A172 (cell line): Measurements from ENCODE around the gene MYF5. TPM values are rescaled to one million over a fixed set of nuclear protein-coding genes. Genes with fewer than 3 reads are reported as not detected.
A peak's percentile ranks its signal among the peaks of the same experiment; 100 is the strongest.
"Not testable (repeated sequence)": the region's sequence is repeated elsewhere in the genome, so short reads cannot be mapped to it uniquely, and the experiment has no call there.

ENCODE experiments used
- DNase-seq: peaks from one replicate; pipeline ENCODE4 v3.0.0-alpha.2; 2015; ENCODE audit warnings: low spot score
- total RNA-seq: library from RNA; depleted of rRNA; stranded (reverse); fragments of >200 nt; shearing (Covaris generic); gene quantifications from 2 replicates; pipeline ENCODE4 v1.2.3, GENCODE V29; 2014; rRNA removed

The MYF5 gene
- not detected in 2 replicates for total RNA-seq

- no peak for DNase-seq
Measured at GRCh38 chr12:80716696-80717469, at the start of gene MYF5. TSS of gene MYF5 (plus strand) at chr12:80716912. CDS start at chr12:80717064, 152 bp downstream.

GRCh38 chr12:80670214-80670613 is 46.5 kb upstream of the MYF5 start:
- no peak for DNase-seq

DNA sequence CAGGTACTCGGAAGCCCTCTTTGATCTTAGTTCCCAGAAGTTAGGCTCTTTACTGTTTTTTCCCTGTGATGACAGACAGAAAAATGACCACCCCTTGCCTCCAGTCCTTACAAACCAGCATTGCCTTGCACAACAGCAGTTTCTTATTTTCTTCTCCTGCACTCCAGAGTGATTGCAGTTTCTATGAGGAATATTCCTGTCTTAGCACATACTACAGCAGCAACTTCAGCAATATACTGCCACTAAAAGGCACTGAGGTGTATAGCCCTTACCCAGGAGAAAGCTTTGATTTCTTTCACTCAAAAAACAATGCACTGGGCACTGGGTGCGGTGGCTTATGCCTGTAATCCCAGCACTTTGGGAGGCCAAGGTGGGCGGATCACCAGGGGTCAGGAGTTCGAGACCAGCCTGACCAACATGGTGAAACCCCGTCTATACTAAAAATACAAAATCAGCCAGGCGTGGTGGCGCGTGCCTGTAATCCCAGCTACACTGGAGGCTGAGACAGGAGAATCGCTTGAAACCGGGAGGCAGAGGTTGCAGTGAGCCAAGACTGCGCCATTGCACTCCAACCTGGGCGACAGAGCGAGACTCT is 40.6 kb upstream of the MYF5 start:
- DNase-seq, result not testable (repeated sequence)

- no peak for DNase-seq
Measured at GRCh38 chr12:80676856-80677255, 39.9 kb upstream of the MYF5 start.

GRCh38 chr12:80677994-80678393 is 38.7 kb upstream of the MYF5 start:
- DNase-seq, result no peak

DNA sequence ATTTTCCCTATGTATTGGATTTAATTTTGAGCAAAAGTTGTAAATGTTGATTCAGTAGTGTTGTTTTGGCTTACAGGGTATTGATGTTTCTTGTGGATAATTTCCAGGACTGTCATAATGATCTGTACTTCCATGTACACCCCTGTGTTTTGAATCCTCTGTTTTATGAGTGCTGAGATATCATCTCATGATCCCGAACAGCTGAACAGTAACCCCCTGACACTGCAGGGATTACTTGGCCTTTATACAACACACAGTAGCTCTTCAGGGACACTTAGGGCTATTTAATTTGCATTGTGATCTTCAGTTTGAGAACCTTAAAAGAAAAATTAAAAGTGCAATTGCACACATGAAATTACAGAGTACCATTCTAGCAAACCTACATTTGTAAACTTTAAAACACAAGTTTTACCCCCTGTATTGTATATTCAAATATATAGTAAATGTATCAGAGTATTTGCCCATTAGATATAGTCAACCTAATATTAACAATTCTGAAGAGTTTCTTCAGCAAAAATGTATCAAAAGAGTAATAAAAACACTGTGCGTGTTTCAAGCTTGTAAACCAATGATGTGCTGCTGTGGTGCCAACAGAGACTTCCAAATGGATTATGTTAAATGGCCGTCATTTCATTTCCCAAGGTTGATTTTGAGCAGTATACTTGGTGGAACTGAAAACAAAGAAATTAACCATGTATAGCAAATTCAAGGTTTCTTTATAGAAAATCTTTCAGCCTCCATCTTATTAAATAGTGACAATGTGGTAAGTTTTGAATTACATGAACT is 37.2 kb upstream of the MYF5 start:
- DNase-seq, result no peak

DNA sequence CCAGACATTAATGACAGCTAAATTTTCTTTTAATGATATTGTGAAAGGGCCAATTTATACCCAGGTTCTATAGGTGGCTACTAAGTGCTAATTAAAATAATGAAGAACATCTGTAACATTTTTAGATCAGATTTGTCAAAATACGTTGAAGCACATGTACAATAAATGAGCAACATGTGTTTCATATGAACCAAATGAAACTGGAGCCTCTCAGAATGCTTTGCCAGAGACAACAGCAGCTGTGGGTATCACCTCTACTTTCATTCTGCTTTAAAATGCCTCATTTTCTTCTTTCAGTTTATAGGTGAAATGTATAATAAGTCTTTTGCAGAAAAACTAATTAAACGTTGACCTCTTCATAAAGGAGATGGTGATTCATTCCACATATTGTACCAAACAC is 35.4 kb upstream of the MYF5 start:
- DNase-seq, result no peak

DNA sequence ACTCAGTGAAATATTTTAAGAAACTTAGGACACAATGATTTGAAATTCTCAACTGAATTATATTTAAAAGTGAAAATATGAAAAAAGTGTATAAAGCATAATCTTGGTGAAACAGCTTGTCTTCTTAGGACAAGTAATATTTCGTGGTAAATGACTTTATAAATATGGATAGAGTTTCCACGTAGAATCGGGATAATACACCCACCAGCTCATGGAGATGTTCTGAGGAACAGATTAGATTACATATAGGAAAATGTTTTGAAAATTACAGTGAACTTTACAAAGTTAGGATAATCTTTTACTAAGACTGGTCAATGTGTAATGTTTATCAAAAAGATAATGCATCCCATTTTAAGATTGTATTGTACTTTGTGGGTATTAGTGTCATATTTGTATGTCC is 34.9 kb upstream of the MYF5 start:
- DNase-seq, result no peak

GRCh38 chr12:80684077-80684495 is 32.6 kb upstream of the MYF5 start:
- no peak for DNase-seq

DNA sequence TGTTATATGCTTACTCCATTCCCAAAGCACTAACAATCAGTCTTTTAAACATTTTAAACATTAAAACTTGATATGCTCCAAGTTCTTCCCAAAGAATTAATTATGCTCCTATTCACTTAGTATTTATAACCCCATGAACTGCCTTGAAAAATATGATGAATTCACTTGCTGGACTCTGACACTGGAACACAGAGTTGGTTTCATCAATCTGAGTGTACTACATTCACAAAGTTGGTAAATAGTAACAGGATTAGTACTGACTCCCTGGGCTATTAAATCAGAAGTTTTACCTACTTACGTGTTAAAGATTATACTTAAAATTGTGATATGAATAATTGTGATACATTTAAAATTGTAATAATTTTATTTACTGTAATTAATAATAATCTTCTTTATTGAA is 26.6 kb upstream of the MYF5 start:
- DNase-seq, result no peak

DNA sequence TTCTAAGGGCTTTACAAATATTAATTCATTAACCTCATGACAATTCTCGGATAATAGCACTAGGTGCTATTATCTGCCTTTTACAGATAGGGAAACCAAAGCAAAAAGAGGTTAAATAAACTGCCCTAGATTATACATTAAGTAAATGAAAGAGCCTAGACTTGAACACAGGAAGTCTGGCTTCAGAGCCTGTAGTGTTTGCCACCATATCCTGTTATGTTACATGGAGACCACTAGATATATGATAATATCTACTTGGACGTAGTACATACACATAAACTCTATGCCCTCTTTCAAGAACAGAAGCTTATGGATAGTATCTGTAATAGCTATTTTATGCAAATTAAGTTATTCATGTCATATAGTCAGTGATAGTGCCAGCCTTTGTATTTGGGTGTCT is 26.2 kb upstream of the MYF5 start:
- DNase-seq, result no peak

DNA sequence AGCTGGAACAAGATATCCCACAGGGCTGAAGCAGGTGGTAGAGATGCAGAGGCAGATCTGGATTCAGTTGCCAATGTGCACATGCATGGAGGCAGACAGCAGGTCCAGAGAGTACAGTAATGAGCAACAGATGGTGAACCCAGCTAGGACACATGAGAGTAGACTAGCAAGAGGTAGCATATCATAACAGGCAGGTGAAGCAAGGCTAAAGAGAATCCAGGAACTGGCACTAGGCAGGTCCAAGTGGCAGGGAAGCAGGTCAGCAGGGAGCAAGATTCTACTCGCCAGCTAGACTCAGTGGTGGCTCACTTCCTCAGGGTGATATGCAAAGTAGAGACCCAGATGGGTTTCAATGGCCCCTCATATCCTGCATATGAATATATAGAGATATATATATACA is 24.6 kb upstream of the MYF5 start:
- no peak for DNase-seq

GRCh38 chr12:80697270-80697887 is 19.3 kb upstream of the MYF5 start:
- DNase-seq, result no peak

- DNase-seq, result no peak
Measured at GRCh38 chr12:80698256-80698655, 18.5 kb upstream of the MYF5 start.

DNA sequence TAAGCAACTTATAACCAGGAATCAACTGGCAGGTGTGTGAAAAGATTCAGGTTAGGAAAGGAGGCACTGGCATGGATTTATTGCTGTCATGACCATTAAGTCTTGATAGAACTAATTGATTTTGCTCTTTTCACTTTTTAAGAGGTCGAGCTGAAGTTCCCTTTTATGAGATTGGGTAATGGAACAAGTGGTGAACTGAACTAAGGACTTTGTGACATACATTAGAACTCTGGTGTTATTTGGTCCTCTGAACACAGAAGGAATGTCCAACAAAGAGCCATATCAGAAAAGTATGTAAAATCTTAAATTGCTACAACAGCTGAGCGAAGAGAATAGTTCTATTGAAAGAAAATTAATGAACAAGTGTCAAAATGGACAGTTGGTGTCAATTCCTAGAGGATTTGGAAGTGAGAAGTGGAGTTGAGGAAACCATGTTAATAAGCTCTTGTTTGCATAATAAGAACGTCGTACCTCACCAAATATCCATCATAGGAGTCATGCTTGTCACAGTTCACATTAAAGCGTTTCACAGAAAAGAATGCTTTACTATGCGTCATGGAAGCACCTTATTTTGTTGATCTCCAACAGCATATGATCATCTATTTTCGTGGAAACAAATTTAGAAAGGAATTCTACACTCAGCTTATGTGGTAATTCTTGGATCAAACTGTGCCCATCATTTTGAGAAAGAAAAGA is 17.7 kb upstream of the MYF5 start:
- DNase-seq, result no peak

DNA sequence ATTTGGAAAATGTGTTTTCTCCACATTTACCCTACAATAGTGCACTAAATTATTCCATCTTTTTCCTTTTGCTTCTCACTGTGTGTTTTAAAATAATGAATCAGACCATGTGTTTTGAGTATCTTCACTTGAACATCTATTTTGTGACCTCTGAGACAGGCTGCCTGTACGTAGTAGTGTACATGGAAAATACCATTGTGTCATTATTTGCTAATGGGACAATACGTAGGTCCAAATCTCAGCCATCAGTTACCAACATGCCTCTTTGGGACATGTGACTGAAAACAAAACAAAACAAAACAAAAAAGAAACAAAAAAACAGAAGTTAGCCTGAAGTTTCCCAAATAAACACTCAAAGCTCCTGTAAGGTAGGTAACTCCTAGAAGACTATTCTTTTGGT is 16.4 kb upstream of the MYF5 start:
- DNase-seq, result no peak

GRCh38 chr12:80701388-80701787 is 15.3 kb upstream of the MYF5 start:
- no peak for DNase-seq

- peak; percentile 60 for DNase-seq
Measured at GRCh38 chr12:80702889-80703805, 13.6 kb upstream of the MYF5 start.

DNA sequence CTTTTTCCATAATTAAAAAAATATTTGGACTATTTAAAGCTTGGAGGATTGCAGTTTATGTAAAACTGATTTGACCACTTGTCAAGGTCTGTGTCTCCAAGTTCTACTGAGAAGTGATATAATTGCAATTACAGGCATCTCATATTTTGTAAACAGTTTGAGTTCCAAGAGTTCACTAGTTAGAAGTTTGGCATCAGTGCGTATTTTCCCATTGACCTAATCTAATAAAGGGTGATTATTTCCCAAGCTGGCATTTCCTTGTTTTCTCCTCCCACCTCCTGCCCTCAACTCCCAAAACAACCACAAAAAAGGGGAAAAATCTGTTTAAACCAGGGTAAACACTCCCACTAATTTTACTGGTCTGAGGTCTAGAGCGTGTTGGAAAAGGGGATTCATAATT is 12.3 kb upstream of the MYF5 start:
- DNase-seq, result no peak

DNA sequence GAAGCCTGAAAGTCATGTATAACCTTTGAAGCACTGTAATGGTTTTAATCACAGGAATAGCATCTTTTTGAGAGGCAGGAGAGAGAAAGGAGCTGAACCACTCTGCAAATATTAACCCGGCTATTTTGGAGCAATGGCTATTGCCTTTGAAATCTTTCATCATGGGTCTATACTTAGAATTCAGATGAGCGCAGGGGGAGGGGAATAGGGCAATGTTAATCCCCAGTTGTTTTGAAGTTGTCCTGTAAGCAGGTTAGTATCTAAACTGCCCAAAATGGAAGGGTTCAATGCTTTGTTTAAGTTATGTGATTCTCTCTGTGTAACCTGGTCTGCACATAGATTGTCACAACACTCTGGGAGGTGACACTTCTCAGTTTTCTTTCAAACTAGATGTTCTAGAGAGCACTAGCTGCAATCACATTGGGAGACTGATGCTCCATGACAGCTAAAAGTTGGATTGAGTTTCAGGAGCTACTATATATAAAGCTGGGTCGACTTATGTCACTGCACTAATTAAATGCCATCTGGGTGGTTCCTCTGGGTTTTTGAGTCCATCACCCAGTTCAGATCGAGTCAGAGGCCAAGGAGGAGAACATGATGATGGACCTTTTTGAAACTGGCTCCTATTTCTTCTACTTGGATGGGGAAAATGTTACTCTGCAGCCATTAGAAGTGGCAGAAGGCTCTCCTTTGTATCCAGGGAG is 9.4 kb upstream of the MYF5 start, which contains the start of gene MYF6:
TSS of gene MYF6 (plus strand) at position 509 of the 704 bp plus-strand sequence. CDS start at position 595, 86 bp downstream.
- no peak for DNase-seq
